Measurements from ENCODE around the gene TBC1D32.
"Not testable (repeated sequence)": the region's sequence is repeated elsewhere in the genome, so short reads cannot be mapped to it uniquely, and the experiment has no call there.

TBC1D32 gene

GRCh38 chr6:121222656-121223055, 111.6 kb downstream of the TBC1D32 start:
- peak; percentile 0 for DNase-seq

GRCh38 chr6:121216928-121217327, 117.4 kb downstream of the TBC1D32 start:
- DNase-seq, result no peak

GRCh38 chr6:121213341-121213740, 120.9 kb downstream of the TBC1D32 start:
- DNase-seq, result not testable (repeated sequence)

- no peak for DNase-seq
Observed at GRCh38 chr6:121210943-121211342, 123.3 kb downstream of the TBC1D32 start.

- no peak for DNase-seq
Observed at GRCh38 chr6:121205569-121205968, 128.7 kb downstream of the TBC1D32 start.

DNA sequence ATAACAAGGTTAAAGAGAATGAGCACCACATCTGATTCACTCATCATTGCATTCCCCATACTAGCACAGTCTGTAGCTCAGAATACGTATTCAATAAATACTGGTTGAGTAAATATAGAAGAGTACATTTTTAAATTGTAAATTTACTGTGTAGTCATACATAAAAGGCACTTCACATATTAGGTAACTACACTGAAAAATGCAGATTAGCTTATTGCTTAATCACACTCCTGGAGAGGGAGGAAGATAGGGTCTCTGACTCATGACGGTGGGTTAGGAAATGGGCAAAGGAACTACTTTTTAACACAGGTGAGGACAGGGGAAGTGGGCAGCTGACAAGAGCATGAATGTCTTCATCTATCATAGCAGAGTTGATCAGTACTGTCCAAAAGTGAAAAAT, 133.2 kb downstream of the TBC1D32 start:
- no peak for DNase-seq

DNA sequence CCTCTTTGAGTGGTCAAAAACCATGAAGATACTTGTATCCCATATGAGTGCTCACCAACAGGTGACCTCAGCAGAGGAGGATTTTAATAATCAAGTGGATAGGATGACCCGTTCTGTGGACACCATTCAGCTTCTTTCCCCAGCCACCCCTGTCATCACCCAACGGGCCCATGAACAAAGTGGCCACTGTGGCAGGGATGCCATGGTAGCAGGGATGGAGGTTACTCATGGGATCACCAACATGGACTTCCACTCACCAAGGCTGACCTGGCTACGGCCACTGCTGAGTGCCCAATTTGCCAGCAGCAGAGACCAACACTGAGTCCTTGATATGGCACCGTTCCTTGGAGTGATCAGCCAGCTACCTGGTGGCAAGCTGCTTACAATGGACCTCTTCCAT, 138.2 kb downstream of the TBC1D32 start:
- DNase-seq, result not testable (repeated sequence)

- DNase-seq, result no peak
Observed at GRCh38 chr6:121190122-121190521, 144.2 kb downstream of the TBC1D32 start.

DNA sequence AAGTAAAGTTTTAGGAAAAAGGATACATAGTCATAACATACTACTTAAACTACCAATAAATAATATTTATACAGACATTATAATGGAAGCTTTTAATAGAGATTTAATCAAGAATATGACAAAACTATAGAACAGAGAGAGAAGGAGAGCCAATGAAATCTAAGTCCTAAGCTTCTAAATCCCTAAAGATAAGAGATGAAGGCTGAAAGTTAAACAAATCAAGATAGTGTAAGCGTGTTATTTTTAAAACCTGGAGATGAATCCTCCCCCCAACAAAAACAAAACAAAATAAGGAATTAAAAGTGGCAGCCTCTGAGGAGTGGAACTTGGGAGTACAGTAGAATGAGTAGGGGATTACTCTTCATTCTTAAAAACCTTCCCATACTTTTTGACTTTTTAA, 145.9 kb downstream of the TBC1D32 start:
- DNase-seq, result no peak

GRCh38 chr6:121187833-121188200, 146.5 kb downstream of the TBC1D32 start:
- DNase-seq, result no peak

DNA sequence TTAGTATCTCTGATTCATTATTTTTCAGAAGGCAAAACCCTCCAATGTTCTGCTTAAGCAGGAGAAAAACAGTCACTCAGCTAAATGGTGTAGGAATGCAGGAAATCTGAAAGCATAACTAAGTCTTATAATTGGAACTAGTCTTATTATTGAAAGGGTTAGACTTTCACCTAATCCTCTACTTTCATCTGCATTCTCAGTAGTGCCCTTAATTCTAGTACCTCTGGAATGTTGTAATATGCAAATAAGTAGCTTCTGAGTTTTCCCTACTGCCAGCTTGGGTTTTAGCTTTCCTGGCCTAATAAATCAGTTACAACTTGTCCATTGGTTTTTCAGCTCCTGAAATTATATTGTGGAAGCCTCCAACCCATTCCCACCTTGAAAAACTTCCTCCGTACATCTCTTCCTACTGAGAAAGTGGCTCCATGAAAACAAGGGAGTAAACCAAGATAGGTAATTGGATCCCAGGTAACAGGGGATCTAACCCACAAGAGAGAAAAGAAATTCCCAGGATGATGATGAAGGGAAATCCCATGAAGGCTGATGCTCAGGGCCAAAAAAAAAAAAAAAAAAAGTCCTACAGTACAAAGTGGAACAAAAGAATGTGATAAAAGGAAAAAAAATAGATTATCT, 147.0 kb downstream of the TBC1D32 start:
- DNase-seq, result no peak

GRCh38 chr6:121183742-121184141, 150.5 kb downstream of the TBC1D32 start:
- DNase-seq, result no peak

DNA sequence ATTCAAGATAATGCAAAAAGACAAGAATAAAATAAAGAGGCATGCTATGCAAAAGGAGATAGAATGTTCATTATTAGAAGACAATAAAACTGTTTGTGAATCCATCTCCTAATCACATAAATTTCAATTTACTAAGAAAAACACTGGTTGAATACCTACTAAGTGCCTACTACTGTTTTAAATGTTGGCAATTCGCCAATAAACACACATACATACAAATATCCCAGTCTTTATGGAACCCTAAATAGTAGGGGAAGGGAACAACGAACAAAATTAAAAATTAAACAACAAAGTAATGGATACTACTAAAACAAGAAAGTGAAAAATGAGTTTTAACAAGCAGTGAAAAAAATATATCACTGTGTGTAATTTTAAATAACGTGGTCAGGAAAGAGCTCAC, 158.5 kb downstream of the TBC1D32 start:
- DNase-seq, result no peak

DNA sequence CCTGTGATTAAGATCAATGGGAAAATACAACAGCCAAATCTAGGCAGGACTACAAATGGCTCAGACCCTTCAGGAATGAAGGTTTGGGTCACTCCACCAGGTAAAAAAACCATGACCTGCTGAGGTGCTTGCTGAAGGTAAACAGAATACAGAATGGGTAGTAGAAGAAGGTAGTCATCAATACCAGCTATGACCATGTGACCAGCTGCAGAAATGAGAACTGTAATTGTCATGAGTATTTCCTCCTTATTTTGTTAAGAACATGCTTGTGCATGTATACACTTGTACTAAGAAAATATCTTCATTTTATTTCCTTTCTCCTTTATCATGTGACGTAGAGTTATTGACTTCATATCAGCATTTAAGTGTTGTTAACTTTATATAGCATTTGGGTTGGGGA, 161.8 kb downstream of the TBC1D32 start:
- DNase-seq, result not testable (repeated sequence)

GRCh38 chr6:121171879-121172278, 162.4 kb downstream of the TBC1D32 start:
- no peak for DNase-seq

GRCh38 chr6:121161886-121162285, 172.4 kb downstream of the TBC1D32 start:
- no peak for DNase-seq

- no peak for DNase-seq
Observed at GRCh38 chr6:121160276-121160675, 174.0 kb downstream of the TBC1D32 start.

DNA sequence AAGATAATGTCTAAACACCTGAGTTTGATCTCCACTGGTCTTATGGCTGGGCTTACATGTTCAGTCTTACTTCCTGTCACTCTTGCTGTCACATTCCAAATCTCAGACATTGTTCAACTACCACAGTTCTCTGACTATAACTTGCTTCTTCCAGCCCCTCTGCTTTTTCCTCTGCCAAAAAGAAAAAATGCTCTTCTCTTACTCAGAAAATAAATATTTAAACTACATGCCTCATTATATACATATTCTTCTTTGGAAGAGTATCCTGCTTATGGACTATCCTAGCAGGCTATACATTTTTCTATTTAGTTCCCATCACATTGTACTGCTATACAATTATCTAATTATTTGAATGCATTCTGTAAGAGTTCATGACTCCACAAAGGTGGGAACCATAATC, 175.4 kb downstream of the TBC1D32 start:
- DNase-seq, result no peak

DNA sequence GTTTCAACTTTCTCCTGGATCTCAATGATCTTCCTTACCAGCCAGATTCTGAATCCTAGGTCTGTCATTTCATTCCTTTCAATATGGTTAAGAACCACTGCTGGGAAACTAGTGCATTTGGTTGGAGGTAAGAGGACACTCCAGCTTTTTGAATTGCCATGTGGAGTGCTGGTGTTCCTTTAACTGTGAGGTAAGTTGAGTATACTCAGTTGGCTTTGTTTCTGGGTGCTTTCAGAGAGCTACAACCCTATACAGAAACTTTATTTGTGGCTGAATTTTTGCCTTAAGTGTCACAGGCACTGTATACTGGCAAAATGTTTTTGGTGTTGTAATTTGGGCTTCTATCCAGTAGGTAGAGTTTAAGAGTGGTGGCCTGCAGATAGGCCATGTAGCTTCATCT, 175.8 kb downstream of the TBC1D32 start:
- no peak for DNase-seq

- peak; percentile 1 for DNase-seq
Observed at GRCh38 chr6:121157906-121158305, 176.4 kb downstream of the TBC1D32 start.

GRCh38 chr6:121143476-121143875, 190.8 kb downstream of the TBC1D32 start:
- no peak for DNase-seq

GRCh38 chr6:121142093-121142492, 192.2 kb downstream of the TBC1D32 start:
- no peak for DNase-seq

- DNase-seq, result no peak
Observed at GRCh38 chr6:121135425-121135824, 198.9 kb downstream of the TBC1D32 start.

- DNase-seq, result no peak
Observed at GRCh38 chr6:121134922-121135321, 199.4 kb downstream of the TBC1D32 start.

DNA sequence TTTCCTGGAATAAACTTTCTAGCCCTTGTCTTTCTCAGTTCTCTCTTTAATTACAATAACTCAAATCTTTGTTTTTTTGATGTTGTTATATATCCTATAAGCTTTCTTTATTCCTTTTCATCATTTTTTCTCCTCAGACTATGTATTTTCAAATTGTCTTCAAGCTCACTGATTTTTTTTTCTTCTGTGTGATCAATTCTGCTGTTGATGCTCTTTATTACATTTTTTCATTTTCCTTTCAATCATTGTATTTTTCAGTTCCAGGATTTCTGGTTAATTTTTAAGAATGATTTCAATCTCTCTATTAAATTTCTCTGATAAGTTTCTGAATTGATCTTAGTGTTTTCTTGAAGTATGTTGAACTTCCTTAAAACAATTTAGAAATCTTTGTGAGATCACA, 209.7 kb downstream of the TBC1D32 start:
- DNase-seq, result no peak

- no peak for DNase-seq
Observed at GRCh38 chr6:121112356-121112755, 221.9 kb downstream of the TBC1D32 start.
